PFSK-1 (cell line): ENCODE measurements around the gene NOTCH3.

ENCODE experiments used
- POLR2AphosphoS5 ChIP-seq: IDR thresholded peaks from 2 replicates; pipeline ENCODE4 v1.6.1; 2012; ENCODE audit warnings: low read depth, mild to moderate bottlenecking, control low read depth, low read length, moderate library complexity
- SIN3A ChIP-seq: IDR thresholded peaks from 2 replicates; pipeline ENCODE4 v1.6.1; 2012; ENCODE audit warnings: mild to moderate bottlenecking, low read length, moderate library complexity, borderline replicate concordance; ENCODE audit not compliant: insufficient read depth
- TF ChIP-seq, protein P1 (sequence below), 2 experiments: IDR thresholded peaks; 2 replicates each; pipeline versions ENCODE4 v1.6.1 to v1.8.0; 2011 to 2012; ENCODE audit warnings: low read depth in 2 of 2, low read length in 2 of 2, control low read depth in 1 of 2, inconsistent platforms in 1 of 2, mild to moderate bottlenecking in 1 of 2, moderate library complexity in 1 of 2; ENCODE audit not compliant: insufficient read depth in 1 of 2

DNA sequence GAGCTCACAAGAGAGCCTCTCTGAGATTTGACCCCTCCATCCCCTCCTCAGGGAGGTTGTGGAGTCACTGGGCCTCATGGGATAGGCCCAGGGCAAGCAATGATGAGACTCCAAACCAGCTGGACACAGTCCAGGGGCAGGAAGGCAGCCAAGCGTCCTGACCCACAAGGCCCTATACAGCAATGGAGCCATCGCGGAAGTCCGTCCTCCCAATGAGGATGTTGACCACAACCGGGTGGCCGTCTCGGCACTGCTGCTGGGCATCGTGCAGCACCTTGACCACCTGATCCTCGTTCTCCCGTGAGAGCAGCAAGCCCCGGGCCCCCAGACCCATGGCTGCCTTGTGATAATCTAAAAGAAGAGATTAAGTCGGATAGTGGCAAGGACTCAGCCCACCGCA lies 85.7 kb downstream of the NOTCH3 start:
- TF ChIP-seq, protein P1, sequence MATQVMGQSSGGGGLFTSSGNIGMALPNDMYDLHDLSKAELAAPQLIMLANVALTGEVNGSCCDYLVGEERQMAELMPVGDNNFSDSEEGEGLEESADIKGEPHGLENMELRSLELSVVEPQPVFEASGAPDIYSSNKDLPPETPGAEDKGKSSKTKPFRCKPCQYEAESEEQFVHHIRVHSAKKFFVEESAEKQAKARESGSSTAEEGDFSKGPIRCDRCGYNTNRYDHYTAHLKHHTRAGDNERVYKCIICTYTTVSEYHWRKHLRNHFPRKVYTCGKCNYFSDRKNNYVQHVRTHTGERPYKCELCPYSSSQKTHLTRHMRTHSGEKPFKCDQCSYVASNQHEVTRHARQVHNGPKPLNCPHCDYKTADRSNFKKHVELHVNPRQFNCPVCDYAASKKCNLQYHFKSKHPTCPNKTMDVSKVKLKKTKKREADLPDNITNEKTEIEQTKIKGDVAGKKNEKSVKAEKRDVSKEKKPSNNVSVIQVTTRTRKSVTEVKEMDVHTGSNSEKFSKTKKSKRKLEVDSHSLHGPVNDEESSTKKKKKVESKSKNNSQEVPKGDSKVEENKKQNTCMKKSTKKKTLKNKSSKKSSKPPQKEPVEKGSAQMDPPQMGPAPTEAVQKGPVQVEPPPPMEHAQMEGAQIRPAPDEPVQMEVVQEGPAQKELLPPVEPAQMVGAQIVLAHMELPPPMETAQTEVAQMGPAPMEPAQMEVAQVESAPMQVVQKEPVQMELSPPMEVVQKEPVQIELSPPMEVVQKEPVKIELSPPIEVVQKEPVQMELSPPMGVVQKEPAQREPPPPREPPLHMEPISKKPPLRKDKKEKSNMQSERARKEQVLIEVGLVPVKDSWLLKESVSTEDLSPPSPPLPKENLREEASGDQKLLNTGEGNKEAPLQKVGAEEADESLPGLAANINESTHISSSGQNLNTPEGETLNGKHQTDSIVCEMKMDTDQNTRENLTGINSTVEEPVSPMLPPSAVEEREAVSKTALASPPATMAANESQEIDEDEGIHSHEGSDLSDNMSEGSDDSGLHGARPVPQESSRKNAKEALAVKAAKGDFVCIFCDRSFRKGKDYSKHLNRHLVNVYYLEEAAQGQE (IDR thresholded peaks at IDR 0.05; ENCODE audit: insufficient read depth in 1 of 2, low read depth in 2 of 2, low read length in 2 of 2), result no peak
- TF ChIP-seq POLR2AphosphoS5 (peak; percentile 58; the same call in 1 of the 2 replicates), SIN3A (no peak)
